OCI-LY3 (cell line): ENCODE data around the gene CRTC3.
"Not testable (repeated sequence)": the region's sequence is repeated elsewhere in the genome, so short reads cannot be mapped to it uniquely, and the experiment has no call there.

Source experiments
- EZH2phosphoT487 ChIP-seq: fragments of 200-600 bp; shearing (Covaris generic); IDR thresholded peaks from 2 replicates; pipeline ENCODE4 v1.6.1; 2018; ENCODE audit warnings: antibody characterized with exemption, mixed run types, low read depth
- TF ChIP-seq, protein P1 (sequence below): fragments of 200-600, 300-600 bp; sonication (generic); IDR thresholded peaks from 2 replicates; pipeline ENCODE4 v1.5.1; 2014; ENCODE audit warnings: antibody characterized with exemption, low read length, low read depth

DNA sequence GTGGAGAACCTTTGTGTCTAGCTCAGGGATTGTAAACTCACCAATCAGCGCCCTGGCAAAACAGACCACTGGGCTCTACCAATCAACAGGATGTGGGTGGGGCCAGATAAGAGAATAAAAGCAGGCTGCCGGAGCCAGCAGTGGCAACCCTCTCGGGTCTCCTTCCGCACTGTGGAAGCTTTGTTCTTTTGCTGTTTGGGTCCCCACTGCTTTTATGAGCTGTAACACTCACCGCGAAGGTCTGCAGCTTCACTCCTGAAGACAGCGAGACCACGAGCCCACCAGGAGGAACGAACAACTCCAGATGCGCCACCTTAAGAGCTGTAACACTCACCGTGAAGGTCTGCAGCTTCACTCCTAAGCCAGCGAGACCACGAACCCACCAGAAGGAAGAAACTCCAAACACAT is 18.5 kb upstream of the CRTC3 start:
- TF ChIP-seq, protein P1, sequence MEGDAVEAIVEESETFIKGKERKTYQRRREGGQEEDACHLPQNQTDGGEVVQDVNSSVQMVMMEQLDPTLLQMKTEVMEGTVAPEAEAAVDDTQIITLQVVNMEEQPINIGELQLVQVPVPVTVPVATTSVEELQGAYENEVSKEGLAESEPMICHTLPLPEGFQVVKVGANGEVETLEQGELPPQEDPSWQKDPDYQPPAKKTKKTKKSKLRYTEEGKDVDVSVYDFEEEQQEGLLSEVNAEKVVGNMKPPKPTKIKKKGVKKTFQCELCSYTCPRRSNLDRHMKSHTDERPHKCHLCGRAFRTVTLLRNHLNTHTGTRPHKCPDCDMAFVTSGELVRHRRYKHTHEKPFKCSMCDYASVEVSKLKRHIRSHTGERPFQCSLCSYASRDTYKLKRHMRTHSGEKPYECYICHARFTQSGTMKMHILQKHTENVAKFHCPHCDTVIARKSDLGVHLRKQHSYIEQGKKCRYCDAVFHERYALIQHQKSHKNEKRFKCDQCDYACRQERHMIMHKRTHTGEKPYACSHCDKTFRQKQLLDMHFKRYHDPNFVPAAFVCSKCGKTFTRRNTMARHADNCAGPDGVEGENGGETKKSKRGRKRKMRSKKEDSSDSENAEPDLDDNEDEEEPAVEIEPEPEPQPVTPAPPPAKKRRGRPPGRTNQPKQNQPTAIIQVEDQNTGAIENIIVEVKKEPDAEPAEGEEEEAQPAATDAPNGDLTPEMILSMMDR: not testable (repeated sequence)
- not testable (repeated sequence) for TF ChIP-seq EZH2phosphoT487
